Adrenal gland (tissue), 12 donors: Measurements from ENCODE around the gene ZNF614. TPM values are rescaled to one million over a fixed set of nuclear protein-coding genes. Genes with fewer than 3 reads are reported as not detected.
A peak's percentile ranks its signal among the peaks of the same experiment; 100 is the strongest.

Experiments used
- DNase-seq, 7 donors: peaks; one replicate each; pipeline ENCODE4 v3.0.0-alpha.2; 2019 to 2020
- H3K27ac ChIP-seq, 5 donors: fragments of 200-600 bp; sonication (generic) in 4 of 5; 1 replicate in 3 of 5; 2 replicates in 2 of 5; pipeline versions ENCODE4 v1.5.1 to v1.8.0; 2016 to 2020; ENCODE audit warnings: mild to moderate bottlenecking in 1 of 5
- H3K27me3 ChIP-seq: fragments of 200-600 bp; 2 replicates; pipeline ENCODE4 v1.8.0; 2021
- H3K36me3 ChIP-seq, 2 donors: fragments of 200-600 bp; replicated peaks in 1 of 2; 1 replicate in 1 of 2; 2 replicates in 1 of 2; pipeline versions ENCODE4 v1.5.1 to v1.8.0; 2018 to 2022
- H3K4me1 ChIP-seq, 2 donors: fragments of 200-600 bp; replicated peaks in 1 of 2; 1 replicate in 1 of 2; 2 replicates in 1 of 2; pipeline versions ENCODE4 v1.5.1 to v1.8.0; 2018 to 2021
- H3K4me3 ChIP-seq, 4 donors: fragments of 200-600 bp; sonication (generic) in 3 of 4; one replicate each; pipeline ENCODE4 v1.5.1; 2016 to 2018
- H3K9me3 ChIP-seq, 3 donors: fragments of 200-600 bp; sonication (generic) in 1 of 3; replicated peaks in 1 of 3; 1 replicate in 2 of 3; 2 replicates in 1 of 3; pipeline versions ENCODE4 v1.5.1 to v1.8.0; 2016 to 2021
- CTCF ChIP-seq, 6 experiments: fragments of 450-650 bp in 4 of 6; fragments of 200-600 bp in 2 of 6; sonication (generic) in 1 of 6; IDR thresholded peaks; 1 replicate in 5 of 6; 2 replicates in 1 of 6; pipeline versions ENCODE4 v1.5.1 to v1.8.0; 2016 to 2021; ENCODE audit warnings: antibody characterized with exemption in 6 of 6, mild to moderate bottlenecking in 2 of 6, moderate library complexity in 1 of 6
- POLR2A ChIP-seq, 2 donors: fragments of 450-650 bp; IDR thresholded peaks; one replicate each; pipeline ENCODE4 v1.6.1; 2017; ENCODE audit warnings: antibody characterized with exemption in 2 of 2, mild to moderate bottlenecking in 2 of 2, moderate library complexity in 1 of 2
- WGBS, 4 donors: extraction: QIAGEN DNeasy Blood & Tissue Kit in 2 of 4; methylation state at CpG; one replicate each; pipeline versions ENCODE4 v1.1.5 to v1.1.7; 2013 to 2017; 5-methylcytosine and 5-hydroxymethylcytosine counted together
- intact Hi-C, 2 donors: fragments of 100-400 bp; cut with DNase I; formaldehyde crosslinking; loops; one replicate each; pipeline versions ENCODE4 v1.14.1 to v1.15.0; 2022 to 2023
- polyA plus RNA-seq, 3 donors: library from polyadenylated mRNA; stranded (reverse); fragments of 200-250 nt in 2 of 3; fragments of 350-450 nt in 1 of 3; fragmentation: Illumina TruSeq in 1 of 3; extraction: RNeasy Lipid Tissue Mini Kit (QIAGEN cat#74804) in 1 of 3; gene quantifications; one replicate each; pipeline ENCODE4 v1.2.3, GENCODE V29; 2013 to 2014
- total RNA-seq, 9 donors: library from RNA; depleted of rRNA in 4 of 9; stranded (reverse); fragments of >200 nt in 4 of 9; fragments of 120-200 nt in 1 of 9; fragmentation: NEBNext Ultra II Directional in 1 of 9; extraction: Animal tissue kit (Norgen Biotek cat#: 25700) in 1 of 9; gene quantifications; one replicate each; pipeline versions ENCODE4 v1.1.0 to v1.2.4, GENCODE V29; 2013 to 2023
- donor health status: healthy with polysubstance abuse.
- donor health status: Bipolar disorder and iron deficiency.
- donor health status: DM: yes; HTN: yes; CAD: no.
- donor health status: DM: no; HTN: no; CAD: no.
- donor health status: DM: no; HTN: no; CAD: no.
- donor health status: DM: yes; HTN: yes; CAD: no.

Gene ZNF614
- total and polyA plus RNA-seq, 12 donors, result 2.3 to 9.4 (median 7.1) TPM

GRCh38 chr19:52022193-52022592, 6.0 kb downstream of the ZNF614 start:
- H3K27me3 ChIP-seq, result no peaks in the 10 kb centered on the region
- 92 to 98% (median 96%) methylated on average over 15 of the region's 15 CpGs for WGBS, 4 donors
- DNase-seq, result no peak
- TF ChIP-seq POLR2A (IDR thresholded peaks at IDR 0.05) (no peak), CTCF (IDR thresholded peaks at IDR 0.05) (no peak)
- H3K4me3 ChIP-seq, result no peak overlapping the region
- peaks cover 0 to 21% (median 5%) of the 10 kb centered on the region in 3 donors for H3K9me3 ChIP-seq
- H3K4me1 ChIP-seq, result peaks cover 0 to 6% of the 10 kb centered on the region in 2 donors
- intact Hi-C loops, result no loop called here
- H3K36me3 ChIP-seq, result peaks cover 0 to 44% of the 10 kb centered on the region in 2 donors
- no peak overlapping the region for H3K27ac ChIP-seq

GRCh38 chr19:52020506-52020905, 7.7 kb downstream of the ZNF614 start:
- Histone ChIP-seq H3K9me3 (peaks cover 0 to 33% (median 5%) of the 10 kb centered on the region in 3 donors), H3K36me3 (peaks cover 0 to 57% of the 10 kb centered on the region in 2 donors), H3K27me3 (no peaks in the 10 kb centered on the region), H3K4me3 (no peak overlapping the region), H3K27ac (no peak overlapping the region), H3K4me1 (no peaks in the 10 kb centered on the region)
- 96 to 100% (median 98%) methylated on average over 4 of the region's 4 CpGs for WGBS, 4 donors
- TF ChIP-seq POLR2A (IDR thresholded peaks at IDR 0.05), result no peak
- TF ChIP-seq CTCF (IDR thresholded peaks at IDR 0.05), result no peak
- no peak for DNase-seq
- intact Hi-C loops, result no loop called here

- H3K36me3 ChIP-seq, result no peaks in the 10 kb centered on the region
- no peak for TF ChIP-seq CTCF (IDR thresholded peaks at IDR 0.05)
- H3K4me1 ChIP-seq, result peaks cover 3 to 6% of the 10 kb centered on the region in 2 donors
- H3K27me3 ChIP-seq, result no peaks in the 10 kb centered on the region
- H3K9me3 ChIP-seq, result peaks cover 0 to 14% (median 5%) of the 10 kb centered on the region in 3 donors
- H3K4me3 ChIP-seq, result no peak overlapping the region
- intact Hi-C loops, result no loop called here
- no peak overlapping the region for H3K27ac ChIP-seq
- no peak for DNase-seq
- 78 to 95% (median 90%) methylated on average over 1 of the region's 1 CpG for WGBS, 4 donors
These were observed 17.5 kb downstream of the ZNF614 start for GRCh38 chr19:52010674-52011073.

GRCh38 chr19:52007806-52008557, 20.2 kb downstream of the ZNF614 start, which contains the start of gene ZNF615:
TSS of gene ZNF615 (minus strand) at chr19:52008211. CDS start at chr19:52003711, 4,500 bp downstream.
- TF ChIP-seq CTCF (IDR thresholded peaks at IDR 0.05) (no peak), POLR2A (IDR thresholded peaks at IDR 0.05) (peak in 1 of 2 donors; percentile 57)
- whole genome bisulfite sequencing, 4 donors, result 0 to 1% (median 1%) methylated on average over 23 to 44 of the region's 44 CpGs
- Histone ChIP-seq H3K4me3 (peak within 1 kb of the TSS; percentile 57 to 90 (median 70)), H3K36me3 (peaks cover 0 to 2% of the 10 kb centered on the region in 2 donors), H3K27ac (peak within 1 kb of the TSS; percentile 4 to 90 (median 73)), H3K9me3 (peaks cover 0 to 9% (median 7%) of the 10 kb centered on the region in 3 donors), H3K4me1 (peaks cover 3 to 6% of the 10 kb centered on the region in 2 donors), H3K27me3 (no peaks in the 10 kb centered on the region)
- intact Hi-C loops, result no loop called here
- DNase-seq, result peak; percentile 88 to 94 (median 91)
